RWPE2 (cell line): Measurements from ENCODE around the gene TSPAN18.

Experiments used
- ATAC-seq: fragments of 200-7000 bp; cut with Tn5 transposase; 3 replicates; pipeline ENCODE4 v1.9.1; 2021; ENCODE audit warnings: low read depth
- DNase-seq: peaks from one replicate; pipeline ENCODE4 v3.0.0-alpha.2; 2020; ENCODE audit warnings: low spot score
- H3K27ac ChIP-seq: fragments of 450-650 bp; 2 replicates; pipeline ENCODE4 v1.5.1; 2017; ENCODE audit warnings: mild to moderate bottlenecking; ENCODE audit not compliant: poor library complexity, severe bottlenecking
- H3K27me3 ChIP-seq: fragments of 250-450 bp; sonication (Bioruptor Pico); 2 replicates; pipeline ENCODE4 v1.5.1; 2021; ENCODE audit warnings: mild to moderate bottlenecking, moderate library complexity; ENCODE audit not compliant: insufficient read depth, poor library complexity, severe bottlenecking
- H3K36me3 ChIP-seq: fragments of 250-450 bp; sonication (Bioruptor Pico); 2 replicates; pipeline ENCODE4 v1.5.1; 2020; ENCODE audit warnings: low read depth, mild to moderate bottlenecking, moderate library complexity
- H3K4me1 ChIP-seq: fragments of 250-450 bp; sonication (Bioruptor Pico); 2 replicates; pipeline ENCODE4 v1.5.1; 2021; ENCODE audit warnings: mild to moderate bottlenecking, moderate library complexity; ENCODE audit not compliant: insufficient read depth, poor library complexity, severe bottlenecking
- H3K4me3 ChIP-seq: fragments of 250-450 bp; sonication (Bioruptor Pico); 2 replicates; pipeline ENCODE4 v1.5.1; 2021; ENCODE audit warnings: mild to moderate bottlenecking, moderate library complexity; ENCODE audit not compliant: severe bottlenecking
- H3K9me3 ChIP-seq: fragments of 250-450 bp; sonication (Bioruptor Pico); 2 replicates; pipeline ENCODE4 v1.5.1; 2021; ENCODE audit warnings: mild to moderate bottlenecking, moderate library complexity; ENCODE audit not compliant: severe bottlenecking
- TF ChIP-seq, protein P1 (sequence below): fragments of 450-650 bp; IDR thresholded peaks from one replicate; pipeline ENCODE4 v1.5.1; 2017; ENCODE audit warnings: mild to moderate bottlenecking, moderate library complexity; ENCODE audit not compliant: poor library complexity, severe bottlenecking

Gene TSPAN18

DNA sequence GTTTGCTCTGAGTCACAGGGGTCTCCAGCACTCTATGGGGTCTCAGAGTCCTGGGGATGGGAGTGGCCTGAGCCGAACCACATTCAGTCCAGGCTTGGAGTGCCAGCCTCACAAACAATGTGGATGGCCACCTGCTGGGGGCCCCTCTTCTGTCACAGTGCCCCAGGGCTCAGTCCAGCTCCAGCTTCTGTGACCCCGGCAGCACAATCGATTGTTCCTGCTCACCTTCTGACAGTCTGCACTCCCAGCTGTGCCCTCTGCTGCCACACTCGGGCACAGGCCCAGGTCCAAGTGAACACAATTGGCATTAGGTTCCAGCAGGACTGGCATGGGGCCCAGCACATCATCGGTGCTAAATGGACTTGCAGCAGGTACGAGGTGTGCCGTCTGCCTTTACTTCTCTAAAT is 139.1 kb downstream of the TSPAN18 start:
- ATAC-seq (no peak), DNase-seq (no peak)
- H3K36me3 ChIP-seq: no peaks in the 10 kb centered on the region
- peaks cover 13% of the 10 kb centered on the region for H3K4me1 ChIP-seq
- H3K27me3 ChIP-seq: no peaks in the 10 kb centered on the region
- H3K9me3 ChIP-seq: no peaks in the 10 kb centered on the region
- H3K27ac ChIP-seq: no peak overlapping the region
- no peak overlapping the region for H3K4me3 ChIP-seq
- TF ChIP-seq, protein P1, sequence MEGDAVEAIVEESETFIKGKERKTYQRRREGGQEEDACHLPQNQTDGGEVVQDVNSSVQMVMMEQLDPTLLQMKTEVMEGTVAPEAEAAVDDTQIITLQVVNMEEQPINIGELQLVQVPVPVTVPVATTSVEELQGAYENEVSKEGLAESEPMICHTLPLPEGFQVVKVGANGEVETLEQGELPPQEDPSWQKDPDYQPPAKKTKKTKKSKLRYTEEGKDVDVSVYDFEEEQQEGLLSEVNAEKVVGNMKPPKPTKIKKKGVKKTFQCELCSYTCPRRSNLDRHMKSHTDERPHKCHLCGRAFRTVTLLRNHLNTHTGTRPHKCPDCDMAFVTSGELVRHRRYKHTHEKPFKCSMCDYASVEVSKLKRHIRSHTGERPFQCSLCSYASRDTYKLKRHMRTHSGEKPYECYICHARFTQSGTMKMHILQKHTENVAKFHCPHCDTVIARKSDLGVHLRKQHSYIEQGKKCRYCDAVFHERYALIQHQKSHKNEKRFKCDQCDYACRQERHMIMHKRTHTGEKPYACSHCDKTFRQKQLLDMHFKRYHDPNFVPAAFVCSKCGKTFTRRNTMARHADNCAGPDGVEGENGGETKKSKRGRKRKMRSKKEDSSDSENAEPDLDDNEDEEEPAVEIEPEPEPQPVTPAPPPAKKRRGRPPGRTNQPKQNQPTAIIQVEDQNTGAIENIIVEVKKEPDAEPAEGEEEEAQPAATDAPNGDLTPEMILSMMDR: no peak

DNA sequence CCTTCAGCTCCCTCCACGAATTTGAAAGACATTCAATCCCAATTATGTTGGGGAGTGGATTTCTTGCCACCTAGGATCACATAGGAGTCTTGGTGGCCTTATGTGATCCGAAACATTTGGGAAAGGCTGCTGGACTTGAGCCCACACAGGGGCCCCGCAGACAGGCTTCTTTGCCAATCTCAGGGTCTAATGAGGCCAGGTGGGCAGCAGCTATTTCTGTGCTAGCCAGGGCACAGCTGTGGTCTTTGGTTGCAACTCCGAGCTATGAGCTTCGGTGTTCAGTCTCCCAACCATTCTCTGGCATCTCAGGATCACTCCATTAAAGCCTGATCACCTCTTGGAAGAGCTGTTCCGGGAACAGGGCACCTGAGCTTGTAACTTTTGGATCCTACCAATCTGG is 139.5 kb downstream of the TSPAN18 start:
- ATAC-seq: no peak
- no peak overlapping the region for H3K27ac ChIP-seq
- H3K36me3 ChIP-seq: no peaks in the 10 kb centered on the region
- DNase-seq: no peak
- TF ChIP-seq, protein P1: no peak
- no peaks in the 10 kb centered on the region for H3K27me3 ChIP-seq
- no peaks in the 10 kb centered on the region for H3K9me3 ChIP-seq
- no peak overlapping the region for H3K4me3 ChIP-seq
- peaks cover 13% of the 10 kb centered on the region for H3K4me1 ChIP-seq

DNA sequence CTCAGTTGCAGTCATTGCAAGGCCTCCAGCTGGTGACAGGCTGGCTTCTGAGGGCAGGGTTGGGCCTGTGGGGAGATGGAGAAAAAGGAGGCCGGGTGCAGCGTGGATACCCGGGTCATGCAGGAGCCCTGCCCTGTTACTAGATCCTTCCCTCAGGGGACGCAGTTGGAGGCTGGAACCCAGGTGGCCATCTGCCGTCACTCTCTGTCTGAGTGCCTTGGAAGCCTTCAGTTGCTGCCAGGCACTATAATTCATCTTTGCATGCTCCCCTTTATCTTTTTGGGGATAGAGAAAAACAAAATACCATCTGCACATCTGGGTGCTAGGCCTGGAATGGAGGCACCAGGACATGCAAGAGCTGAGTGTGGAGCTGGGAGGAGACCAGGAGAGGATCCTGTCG is 141.3 kb downstream of the TSPAN18 start:
- TF ChIP-seq, protein P1: no peak
- Histone ChIP-seq H3K27ac (no peak overlapping the region), H3K9me3 (no peaks in the 10 kb centered on the region), H3K4me3 (no peak overlapping the region), H3K27me3 (no peaks in the 10 kb centered on the region), H3K4me1 (no peaks in the 10 kb centered on the region), H3K36me3 (no peaks in the 10 kb centered on the region)
- no peak for ATAC-seq
- DNase-seq: no peak

DNA sequence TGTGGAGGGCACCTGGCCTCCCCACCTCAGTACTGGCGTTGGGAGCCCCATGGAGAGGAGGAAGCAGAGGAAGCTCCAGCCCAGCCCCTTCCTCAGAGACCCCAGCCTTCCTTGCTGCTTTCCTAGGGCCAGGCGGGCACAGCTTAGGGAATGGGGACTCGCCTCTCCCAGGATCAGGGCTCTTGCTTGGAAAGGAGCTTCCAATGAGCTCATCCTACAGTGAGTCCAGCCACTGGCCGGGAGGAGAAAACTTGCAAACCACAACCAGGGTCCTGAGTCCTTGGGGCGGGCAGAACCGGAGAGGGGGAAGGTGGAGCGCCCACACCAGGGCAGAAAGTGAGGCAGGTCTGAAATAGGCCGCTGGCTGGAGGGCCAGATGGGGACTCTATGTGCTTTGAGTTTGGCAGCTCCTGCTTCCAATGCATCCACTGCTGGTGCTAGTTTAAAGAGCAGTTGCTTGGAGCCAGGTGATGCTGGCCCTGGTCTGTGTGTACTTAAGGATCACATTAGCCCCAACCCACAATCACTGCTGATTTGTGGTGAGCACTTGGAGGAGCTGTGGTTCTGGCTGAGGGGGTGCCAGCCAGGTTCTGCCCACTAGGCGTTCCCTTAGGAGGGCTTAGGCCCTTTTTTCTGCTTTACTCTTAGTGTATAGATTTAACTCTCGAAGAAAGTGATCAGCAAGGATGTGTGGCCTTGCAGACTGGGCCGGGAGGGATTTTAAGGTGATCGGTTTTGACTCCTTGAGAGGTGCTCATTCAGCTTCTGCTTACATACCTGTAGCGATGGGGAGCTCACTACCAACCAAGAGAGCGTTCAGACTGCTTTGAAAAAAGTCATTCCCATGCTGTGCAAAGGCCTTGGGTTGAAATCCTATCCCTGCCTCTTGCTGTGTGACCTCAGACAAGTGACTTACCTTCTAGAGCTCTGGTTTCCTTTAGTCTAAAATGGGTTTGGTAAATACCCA is 142.0 kb downstream of the TSPAN18 start:
- ATAC-seq (no peak), DNase-seq (no peak)
- Histone ChIP-seq H3K27ac (no peak overlapping the region), H3K36me3 (no peaks in the 10 kb centered on the region), H3K4me3 (no peak overlapping the region), H3K9me3 (no peaks in the 10 kb centered on the region), H3K4me1 (no peaks in the 10 kb centered on the region), H3K27me3 (no peaks in the 10 kb centered on the region)
- TF ChIP-seq, protein P1: no peak

DNA sequence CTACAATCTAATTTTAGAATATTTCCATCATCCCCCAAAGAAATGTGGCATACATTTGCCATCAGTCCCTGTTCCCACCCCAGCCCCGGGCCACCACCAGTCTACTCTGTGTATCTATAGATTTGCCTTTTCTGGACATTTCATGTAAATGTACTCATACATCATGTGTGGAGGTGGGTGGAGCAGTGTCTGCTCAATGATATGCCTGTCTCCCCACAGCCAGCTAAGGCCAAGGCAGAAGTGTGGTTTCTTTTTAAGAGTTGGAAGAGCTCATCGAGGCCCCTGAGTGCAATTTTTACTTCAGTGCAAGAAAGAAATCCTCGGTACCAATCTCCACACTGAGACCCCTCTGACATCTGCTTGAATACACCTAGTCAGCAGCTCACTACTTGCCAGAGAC is 143.4 kb downstream of the TSPAN18 start:
- Histone ChIP-seq H3K27me3 (no peaks in the 10 kb centered on the region), H3K27ac (no peak overlapping the region)
- DNase-seq: no peak

More for the DNA sequence above, 143.4 kb downstream of the TSPAN18 start:
- Histone ChIP-seq H3K9me3 (no peaks in the 10 kb centered on the region), H3K36me3 (no peaks in the 10 kb centered on the region), H3K4me1 (no peaks in the 10 kb centered on the region), H3K4me3 (no peak overlapping the region)
- no peak for ATAC-seq
- TF ChIP-seq, protein P1: no peak
